Urinary bladder (tissue), 4 donors: ENCODE results near the gene KLRC1. TPM values are rescaled to one million over a fixed set of nuclear protein-coding genes. Genes with fewer than 3 reads are reported as not detected.
"Not testable (repeated sequence)": the region's sequence is repeated elsewhere in the genome, so short reads cannot be mapped to it uniquely, and the experiment has no call there.

Source experiments
- DNase-seq: peaks from one replicate; pipeline ENCODE4 v3.0.0-alpha.2; 2015; ENCODE audit errors: extremely low spot score
- H3K27ac ChIP-seq: one replicate; pipeline ENCODE4 v1.5.1; 2013; ENCODE audit warnings: low read depth, mild to moderate bottlenecking, moderate library complexity
- H3K36me3 ChIP-seq: one replicate; pipeline ENCODE4 v1.6.1; 2013; ENCODE audit warnings: mild to moderate bottlenecking, moderate library complexity; ENCODE audit not compliant: insufficient read depth
- H3K4me1 ChIP-seq: one replicate; pipeline ENCODE4 v1.6.1; 2013; ENCODE audit warnings: mild to moderate bottlenecking, moderate library complexity; ENCODE audit not compliant: insufficient read depth
- H3K4me3 ChIP-seq: one replicate; pipeline ENCODE4 v1.5.1; 2013; ENCODE audit warnings: low read depth, low read length
- WGBS: extraction: QIAGEN DNeasy Blood & Tissue Kit; methylation state at CpG from one replicate; pipeline ENCODE4 v1.1.7; 2013; 5-methylcytosine and 5-hydroxymethylcytosine counted together
- polyA plus RNA-seq: library from polyadenylated mRNA; stranded (reverse); fragments of 200-250 nt; gene quantifications from one replicate; pipeline ENCODE4 v1.2.3, GENCODE V29; 2013
- total RNA-seq: library from RNA; depleted of rRNA; stranded (reverse); fragments of >200 nt; gene quantifications from one replicate; pipeline ENCODE4 v1.2.3, GENCODE V29; 2014
- donor health status: healthy with polysubstance abuse.
- donor health status: healthy.

Gene KLRC1
- total and polyA plus RNA-seq, 2 donors: 0.82 to 2.4 TPM

DNA sequence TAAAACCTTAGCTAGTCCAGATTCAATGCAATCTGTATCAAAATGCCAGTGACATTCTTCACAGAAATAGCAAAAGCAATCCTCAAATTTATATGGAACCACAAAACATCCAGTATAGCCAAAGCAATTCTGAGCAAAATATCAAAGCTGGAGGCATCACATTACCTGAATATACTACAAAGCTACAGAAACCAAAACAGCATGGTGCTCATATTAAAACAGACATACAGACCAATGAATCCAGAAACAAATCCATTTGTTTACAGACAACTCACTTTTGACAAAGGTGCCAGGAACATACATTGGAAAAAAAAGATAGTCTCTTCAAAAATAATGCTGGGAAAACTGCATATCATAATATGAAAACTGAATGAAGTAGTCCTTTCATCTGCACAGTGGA, 48.4 kb downstream of the KLRC1 start:
- Histone ChIP-seq H3K4me3 (no peak overlapping the region), H3K4me1 (no peaks in the 10 kb centered on the region), H3K36me3 (no peaks in the 10 kb centered on the region), H3K27ac (no peak overlapping the region)
- no peak for DNase-seq

DNA sequence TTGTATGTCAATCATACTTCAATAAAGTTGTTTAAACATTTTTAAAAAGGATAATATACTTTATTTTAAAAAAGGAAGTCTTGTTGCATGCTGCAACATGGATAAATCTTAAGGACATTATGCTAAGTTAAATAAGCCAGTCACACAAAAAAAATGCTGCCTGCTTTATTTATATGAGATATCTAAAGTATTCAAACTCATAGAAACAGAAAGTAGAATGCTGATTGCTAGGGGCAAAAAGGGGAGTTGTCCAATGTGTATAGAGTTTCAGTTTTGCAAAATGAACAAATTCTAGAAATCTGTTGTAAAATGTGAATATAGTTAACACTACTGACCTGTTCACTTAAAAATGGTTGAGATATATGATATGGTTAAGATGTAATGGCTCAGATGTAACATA, 52.3 kb downstream of the KLRC1 start:
- no peak overlapping the region for H3K4me3 ChIP-seq
- H3K4me1 ChIP-seq: no peaks in the 10 kb centered on the region
- DNase-seq: no peak
- H3K36me3 ChIP-seq: no peaks in the 10 kb centered on the region
- H3K27ac ChIP-seq: no peak overlapping the region

DNA sequence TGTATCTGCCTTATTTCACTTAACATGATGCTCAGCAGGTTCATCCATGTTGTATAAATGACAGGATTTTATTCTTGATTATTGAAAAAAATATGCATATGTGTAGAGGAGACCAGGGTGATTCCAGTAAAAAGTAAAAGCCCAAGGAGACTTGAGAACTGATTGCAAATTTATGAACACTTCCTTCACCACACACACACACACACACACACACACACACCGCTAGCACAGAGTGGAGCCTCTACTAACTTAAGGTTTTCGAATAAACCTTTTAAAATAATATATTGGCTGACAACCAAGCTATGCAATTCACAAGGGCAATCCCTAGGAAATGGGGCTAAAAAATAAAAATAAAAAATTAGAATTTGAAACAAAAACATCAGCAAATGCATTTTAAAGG, 55.0 kb downstream of the KLRC1 start:
- H3K4me3 ChIP-seq: no peak overlapping the region
- H3K27ac ChIP-seq: no peak overlapping the region
- DNase-seq: no peak
- no peaks in the 10 kb centered on the region for H3K4me1 ChIP-seq
- H3K36me3 ChIP-seq: no peaks in the 10 kb centered on the region
- WGBS: 74% methylated on average over 2 of the region's 2 CpGs

DNA sequence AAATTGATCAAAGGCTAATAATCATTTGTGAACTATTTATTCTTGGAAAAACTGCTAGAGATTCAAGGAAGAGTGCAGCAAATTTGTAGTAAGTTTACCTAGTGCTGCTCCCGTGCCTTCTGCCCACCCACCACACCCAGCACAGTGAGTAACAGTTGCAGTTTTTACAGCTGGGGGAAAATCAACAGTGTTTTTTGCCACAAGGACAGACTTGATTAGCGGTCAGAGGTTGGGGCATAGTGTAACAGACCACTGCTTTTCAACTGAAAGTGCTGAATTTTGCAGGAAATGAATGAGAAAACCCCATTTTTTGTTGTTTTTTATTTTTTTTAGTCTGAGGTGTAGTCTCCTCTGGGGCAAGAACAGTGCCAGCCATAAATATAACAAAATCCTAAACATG, 55.9 kb downstream of the KLRC1 start:
- 51% methylated on average over 2 of the region's 2 CpGs for WGBS
- no peak for DNase-seq

DNA sequence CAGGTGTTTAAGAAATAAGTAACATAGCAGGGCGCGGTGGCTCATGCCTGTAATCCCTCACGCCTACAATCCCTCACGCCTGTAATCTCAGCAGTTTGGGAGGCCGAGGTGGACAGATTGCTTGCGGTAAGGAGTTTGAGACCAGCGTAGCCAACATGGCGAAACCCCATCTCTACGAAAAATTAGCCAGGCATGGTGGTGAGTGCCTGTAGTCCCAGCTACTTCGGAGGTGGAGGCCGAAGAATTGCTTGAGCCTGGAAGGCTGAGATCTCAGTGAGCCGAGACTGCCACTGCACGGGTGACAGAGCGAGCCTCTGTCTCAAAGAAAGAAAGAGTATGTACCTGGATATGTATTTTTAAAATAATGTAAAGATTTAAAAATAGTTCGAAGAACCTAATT, 57.0 kb downstream of the KLRC1 start:
- not testable (repeated sequence) for DNase-seq, H3K4me1 ChIP-seq, H3K36me3 ChIP-seq, H3K27ac ChIP-seq, H3K4me3 ChIP-seq
- 83% methylated on average over 15 of the region's 15 CpGs for WGBS

More for the DNA sequence above, 55.9 kb downstream of the KLRC1 start:
- H3K4me1 ChIP-seq: no peaks in the 10 kb centered on the region
- H3K27ac ChIP-seq: no peak overlapping the region
- H3K4me3 ChIP-seq: no peak overlapping the region
- H3K36me3 ChIP-seq: no peaks in the 10 kb centered on the region

Other genes starting within 250 kb of the KLRC1 start
- gene GABARAPL1, start 240.5 kb downstream of the KLRC1 start, total RNA-seq: 38.0 TPM
- gene GABARAPL1, start 240.5 kb downstream of the KLRC1 start, polyA plus RNA-seq: 138 TPM
- gene KLRD1, start 145.5 kb downstream of the KLRC1 start, total RNA-seq: 1.0 TPM
- gene KLRD1, start 145.5 kb downstream of the KLRC1 start, polyA plus RNA-seq: 1.2 TPM
- gene KLRK1, start 63.3 kb downstream of the KLRC1 start, total RNA-seq: 1.3 TPM
- 1.9 TPM for gene KLRK1, start 63.3 kb downstream of the KLRC1 start, polyA plus RNA-seq
- 0.37 TPM for gene KLRC4, start 43.6 kb downstream of the KLRC1 start, total RNA-seq
- 0.23 TPM for gene KLRC4, start 43.6 kb downstream of the KLRC1 start, polyA plus RNA-seq
- gene KLRC3, start 32.8 kb downstream of the KLRC1 start, total RNA-seq: 0.69 TPM
- gene KLRC3, start 32.8 kb downstream of the KLRC1 start, polyA plus RNA-seq: 0.49 TPM
- gene KLRC2, start 17.4 kb downstream of the KLRC1 start, total RNA-seq: 0.37 TPM
- gene KLRC2, start 17.4 kb downstream of the KLRC1 start, polyA plus RNA-seq: 0.20 TPM
- gene EIF2S3B, start 52.5 kb upstream of the KLRC1 start, total RNA-seq: 1.1 TPM
- 1.6 TPM for gene EIF2S3B, start 52.5 kb upstream of the KLRC1 start, polyA plus RNA-seq
- gene MAGOHB, start 160.2 kb upstream of the KLRC1 start, total RNA-seq: 49.6 TPM
- 18.0 TPM for gene MAGOHB, start 160.2 kb upstream of the KLRC1 start, polyA plus RNA-seq
- gene STYK1, start 220.7 kb upstream of the KLRC1 start, total RNA-seq: 5.0 TPM
- gene STYK1, start 220.7 kb upstream of the KLRC1 start, polyA plus RNA-seq: 1.1 TPM